GM21576 (cell line): ENCODE data around the gene ZNF709.
A peak's percentile ranks its signal among the peaks of the same experiment; 100 is the strongest.
"Not testable (repeated sequence)": the region's sequence is repeated elsewhere in the genome, so short reads cannot be mapped to it uniquely, and the experiment has no call there.

Source experiments
- ATAC-seq: cut with Tn5 transposase; IDR thresholded peaks from one replicate; pipeline ENCODE4 v1.9.1; 2021; ENCODE audit warnings: mild to moderate bottlenecking, moderate library complexity; ENCODE audit not compliant: unreplicated experiment

The ZNF709 gene

DNA sequence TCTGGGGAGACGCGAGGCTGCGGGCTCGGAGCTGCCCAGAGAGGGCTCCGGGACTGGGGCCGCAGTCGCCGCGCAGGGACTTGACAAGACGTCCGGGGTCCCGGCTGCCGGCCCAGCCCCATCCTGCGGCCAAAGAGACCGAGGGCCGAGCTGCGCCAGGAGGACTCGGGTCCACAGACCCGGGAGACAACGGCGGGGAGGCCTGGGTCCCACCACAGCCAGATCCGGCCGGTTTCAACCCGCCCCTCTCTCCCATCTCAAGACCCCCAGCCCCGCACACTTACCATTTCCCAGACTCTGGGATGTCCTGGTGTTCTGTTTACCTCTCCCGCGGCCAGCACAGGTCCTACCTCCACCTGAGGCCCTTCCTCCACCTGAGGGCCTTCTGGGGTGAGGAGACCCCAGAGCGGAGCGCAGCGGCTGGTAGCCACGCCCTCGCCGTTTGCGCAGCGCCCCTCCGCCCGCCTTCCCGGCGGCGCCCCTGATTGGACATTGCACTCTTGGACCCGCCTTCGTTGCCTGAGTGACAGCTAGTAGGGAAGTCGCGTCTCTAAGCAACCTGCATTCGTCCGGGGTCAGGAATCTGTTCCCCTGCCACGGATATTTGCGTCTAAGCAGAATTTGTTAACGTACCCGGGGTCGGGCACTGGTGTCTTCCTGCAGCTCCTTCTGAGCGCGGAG, at the start of gene ZNF709:
Gene ZNF709, minus strand, starts transcription at position 446 of the 681 bp plus-strand sequence. Its CDS starts 159 bp downstream, at position 287.
- peak; percentile 91 for ATAC-seq

DNA sequence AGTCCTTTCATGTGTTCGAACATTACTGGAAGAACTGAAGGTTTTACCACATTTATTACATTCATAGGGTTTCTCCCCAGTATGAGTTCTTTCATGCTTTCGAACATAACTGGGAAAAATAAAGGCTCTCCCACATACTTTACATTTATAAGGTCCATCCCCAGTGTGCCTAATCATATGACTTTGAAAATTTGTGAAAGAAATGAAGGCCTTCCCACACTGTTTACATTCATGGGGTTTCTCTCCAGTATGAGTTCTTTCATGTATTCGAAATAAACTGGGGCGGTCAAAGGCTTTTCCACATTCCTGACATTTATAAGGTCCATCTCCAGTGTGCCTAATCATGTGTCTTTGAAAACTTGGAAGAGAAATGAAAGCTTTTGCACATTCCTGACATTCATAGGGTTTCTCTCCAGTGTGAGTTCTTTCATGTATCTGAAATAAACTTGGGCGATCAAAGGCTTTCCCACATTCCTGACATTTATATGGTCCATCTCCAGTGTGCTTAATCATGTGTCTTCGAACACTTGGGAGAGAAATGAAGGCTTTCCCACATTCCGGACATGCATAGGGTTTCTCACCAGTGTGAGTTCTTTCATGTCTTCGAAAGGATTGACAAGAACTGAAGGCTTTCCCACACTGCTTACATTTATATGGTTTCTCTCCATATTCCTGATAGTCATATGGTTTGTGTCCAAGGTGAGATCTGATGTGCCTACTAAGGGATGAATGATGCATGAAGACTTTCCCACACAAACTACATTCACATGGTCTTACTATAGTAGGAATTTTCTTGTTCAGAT, 42.6 kb upstream of the ZNF709 start:
- ATAC-seq = no peak

DNA sequence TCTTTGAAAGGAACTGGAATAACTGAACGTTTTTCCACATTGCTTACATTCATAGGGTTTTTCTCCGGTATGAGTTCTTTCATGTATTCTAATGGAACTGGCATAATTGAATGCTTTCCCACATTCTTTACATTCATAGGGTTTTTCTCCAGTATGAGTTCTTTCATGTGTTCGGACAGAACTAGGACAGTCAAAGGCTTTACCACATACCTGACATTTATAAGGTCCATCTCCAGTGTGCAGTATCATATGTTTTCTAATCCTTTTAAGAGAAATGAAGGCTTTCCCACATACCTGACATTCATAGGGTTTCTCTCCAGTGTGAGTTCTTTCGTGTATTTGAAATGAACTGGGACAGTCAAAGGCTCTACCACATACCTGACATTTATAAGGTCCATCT, 41.9 kb upstream of the ZNF709 start:
- ATAC-seq = no peak

DNA sequence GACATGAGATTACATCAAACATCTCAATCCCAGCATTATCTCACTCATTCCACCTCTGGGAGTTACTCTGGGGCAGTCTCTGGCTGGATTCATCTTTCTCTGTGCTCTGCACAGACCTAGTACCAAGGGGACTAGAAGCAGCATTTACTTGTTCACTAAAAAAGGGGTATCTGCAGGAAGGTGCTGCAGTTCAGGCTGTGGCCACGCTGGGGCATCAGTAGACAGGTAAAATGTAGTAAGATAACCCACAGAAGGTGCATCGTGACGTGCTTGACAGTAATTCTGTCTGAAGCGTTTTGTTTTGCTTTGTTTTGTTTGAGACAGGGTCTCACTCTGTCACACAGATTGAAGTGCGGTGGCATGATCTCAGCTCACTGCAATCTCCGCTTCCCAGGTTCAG, 37.4 kb upstream of the ZNF709 start:
- no peak for ATAC-seq

DNA sequence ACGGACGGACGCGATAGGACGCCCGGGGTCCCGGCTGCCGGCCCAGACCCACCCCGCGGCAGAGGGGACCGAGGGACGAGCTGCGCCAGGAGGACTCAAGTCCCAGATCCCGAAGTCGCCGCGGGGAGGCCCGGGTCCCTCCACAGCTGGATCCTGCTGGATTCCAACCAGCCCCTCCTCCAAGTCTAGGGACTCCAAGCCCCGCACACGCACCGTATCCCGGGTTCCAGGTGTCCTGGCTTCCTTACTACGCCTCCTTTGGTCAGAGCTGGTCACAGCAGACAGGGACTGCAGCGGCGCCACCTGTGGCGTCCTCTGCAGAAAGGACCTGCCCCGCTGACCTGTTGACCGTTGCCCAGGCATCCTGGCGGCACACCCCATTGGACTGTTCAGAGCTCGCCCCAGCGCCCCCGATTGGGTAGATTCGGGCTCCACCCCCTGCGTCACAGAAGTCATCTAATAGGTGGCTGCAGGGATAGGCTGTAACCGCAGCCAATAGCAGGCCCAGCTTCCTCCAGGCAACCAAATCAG, 29.0 kb upstream of the ZNF709 start:
- ATAC-seq = no peak

DNA sequence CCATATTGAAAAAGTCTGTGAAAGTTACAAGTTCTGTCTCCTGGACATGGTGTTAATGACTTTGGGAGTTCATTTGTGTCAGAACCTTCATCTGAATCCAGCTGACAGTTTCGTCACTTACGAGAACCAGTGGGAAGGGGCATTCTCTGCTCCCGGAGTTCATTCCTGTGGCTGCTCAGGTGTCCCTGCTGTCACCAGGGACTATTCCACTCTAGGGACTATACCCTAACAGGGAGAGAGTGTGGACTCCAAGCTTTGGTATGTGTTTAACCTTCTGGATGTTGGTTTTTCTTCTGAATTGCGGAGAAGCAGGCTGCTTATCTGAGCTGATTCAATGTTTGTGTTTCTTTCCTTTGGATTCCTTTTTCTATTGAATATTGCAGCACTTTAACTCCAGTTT, 12.4 kb upstream of the ZNF709 start:
- no peak for ATAC-seq

DNA sequence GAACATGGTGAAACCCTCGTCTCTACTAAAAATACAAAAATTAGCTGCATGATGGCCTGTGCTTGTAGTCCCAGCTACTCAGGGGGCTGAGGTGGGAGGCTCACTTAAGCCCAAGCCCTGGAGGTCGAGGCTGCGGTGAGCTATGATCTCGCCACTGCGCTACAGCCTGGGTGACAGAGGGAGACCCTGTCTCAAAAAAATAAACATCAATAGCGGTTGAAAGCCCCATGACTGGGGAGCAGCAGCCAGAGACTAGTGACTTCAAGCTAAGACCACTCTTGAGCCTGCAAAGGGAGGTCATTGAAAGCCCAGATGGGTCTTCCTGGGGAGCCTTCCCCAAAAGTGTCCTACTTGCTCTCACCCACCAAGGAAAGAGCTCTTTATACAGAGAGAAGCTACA, 11.9 kb upstream of the ZNF709 start:
- ATAC-seq = no peak

DNA sequence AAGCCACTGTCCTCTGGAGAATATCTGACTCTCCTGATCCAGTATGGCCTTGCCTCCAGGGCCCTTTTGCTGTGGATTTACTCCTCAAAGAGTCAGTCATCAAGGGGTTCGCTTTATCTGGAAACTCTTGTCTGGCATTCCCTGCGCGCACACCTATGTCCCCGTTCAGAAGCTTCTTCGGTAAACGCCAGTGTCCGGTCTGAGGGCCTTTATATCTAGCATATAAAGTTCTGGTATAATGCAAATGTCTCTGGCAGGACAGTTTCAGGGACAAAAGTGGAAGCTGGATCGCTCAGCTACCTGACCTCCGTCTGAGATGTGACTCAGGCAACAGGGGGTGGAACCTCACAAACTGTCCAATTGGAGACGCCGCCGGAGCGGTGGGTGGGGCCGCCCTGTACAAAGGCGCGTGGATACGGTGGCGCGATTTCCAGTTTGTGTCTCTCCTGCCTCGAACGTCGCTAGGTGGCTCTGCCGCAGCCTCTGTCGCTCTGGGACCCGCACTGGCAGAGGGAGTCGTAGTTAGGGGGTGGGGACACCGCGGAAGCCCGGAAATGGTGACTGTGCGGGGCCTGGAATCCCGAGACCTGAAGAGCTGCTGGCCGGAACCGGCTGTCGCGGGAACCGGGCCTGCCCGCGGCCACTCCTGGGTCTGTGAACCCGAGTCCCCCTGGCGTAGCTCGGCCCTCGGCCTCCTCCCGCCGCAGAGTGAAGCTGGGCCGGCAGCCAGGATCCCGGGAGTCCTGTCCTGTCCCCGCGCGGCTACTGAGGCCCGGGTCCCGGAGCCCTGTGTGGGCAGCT, 10.6 kb upstream of the ZNF709 start:
- ATAC-seq = peak; percentile 96

DNA sequence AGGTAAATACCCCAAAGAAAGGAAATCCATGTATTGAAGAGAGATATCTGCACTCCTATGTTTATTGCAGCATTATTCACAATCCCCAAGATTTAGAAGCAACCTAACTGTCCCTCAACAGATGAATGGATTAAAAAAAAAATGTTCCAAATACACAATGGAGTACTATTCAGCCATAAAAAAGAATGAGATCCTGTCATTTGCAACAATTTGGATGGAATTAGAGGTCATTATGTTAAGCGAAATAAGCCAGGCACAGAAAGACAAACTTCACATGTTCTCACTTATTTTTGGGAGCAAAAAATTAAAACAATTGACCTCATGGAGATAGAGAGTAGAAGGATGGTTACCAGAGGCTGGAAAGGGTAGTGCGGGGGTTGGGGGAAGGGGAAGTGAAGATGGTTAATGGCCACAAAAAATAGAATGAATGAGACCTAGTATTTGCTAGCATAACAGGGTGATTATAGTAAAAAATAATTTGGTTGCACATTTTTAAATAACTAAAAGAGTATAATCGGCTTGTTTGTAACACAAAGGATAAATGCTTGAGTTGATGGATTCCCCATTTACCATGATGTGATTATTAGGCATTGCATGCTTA, 9.7 kb upstream of the ZNF709 start:
- no peak for ATAC-seq

DNA sequence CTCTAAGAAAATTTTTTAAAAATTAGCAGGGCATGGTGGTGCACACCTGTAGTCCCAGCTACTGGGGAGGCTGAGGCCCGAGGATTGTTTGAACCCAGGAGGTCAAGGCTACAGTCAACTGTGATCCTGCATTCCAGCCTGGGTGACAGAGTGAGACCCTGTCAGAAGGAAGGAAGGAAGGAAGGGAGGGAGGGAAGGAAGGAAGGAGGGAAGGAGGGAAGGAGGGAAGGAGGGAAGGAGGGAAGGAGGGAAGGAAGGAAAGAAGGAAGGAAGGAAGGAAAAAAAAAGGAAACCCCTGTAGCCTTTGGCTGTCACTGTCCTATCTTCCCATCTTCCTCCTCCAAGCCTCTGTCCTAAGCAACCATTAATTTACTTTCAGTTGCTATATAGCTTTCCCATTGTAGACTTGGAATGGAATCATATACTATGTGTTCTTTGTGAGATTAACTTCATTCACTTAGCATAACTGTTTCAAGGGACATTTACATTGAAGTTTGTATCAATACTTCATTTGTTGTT, 1.7 kb upstream of the ZNF709 start:
- ATAC-seq = not testable (repeated sequence)

DNA sequence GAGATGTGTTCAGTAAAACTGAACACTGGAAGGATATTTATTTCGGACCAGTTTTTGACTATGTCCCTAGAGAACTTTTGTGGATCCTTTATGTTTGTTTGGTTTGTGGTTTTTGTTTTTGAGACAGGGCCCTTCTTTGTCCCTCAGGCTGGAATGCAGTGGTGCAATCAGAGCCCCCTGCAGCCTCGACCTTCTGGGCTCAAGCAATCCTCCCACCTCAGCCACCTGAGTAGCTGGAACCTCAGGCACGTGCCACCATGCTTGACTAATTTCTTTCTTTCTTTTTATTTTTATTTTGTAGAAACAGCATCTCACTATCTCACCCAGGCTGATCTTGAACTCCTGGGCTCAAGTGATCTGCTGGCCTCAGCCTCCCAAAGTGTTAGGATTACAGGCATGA, 955 bp upstream of the ZNF709 start:
- no peak for ATAC-seq

DNA sequence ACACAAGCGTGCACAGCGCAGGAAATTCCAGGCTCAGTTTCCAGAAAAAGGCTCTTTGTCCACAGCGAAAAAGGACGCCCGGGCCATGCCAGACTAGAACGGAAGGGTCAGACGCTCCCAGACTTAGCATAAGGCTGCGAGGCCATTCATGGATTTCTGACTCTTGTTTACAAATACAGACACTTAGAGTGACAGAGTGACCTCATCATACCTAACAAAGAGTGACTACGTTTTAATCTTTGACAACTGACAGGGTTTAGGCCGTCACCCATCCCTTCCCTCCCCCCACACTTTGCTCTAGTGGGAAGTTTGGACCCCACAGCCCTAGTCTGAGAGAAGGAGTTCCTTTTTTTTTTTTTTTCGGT, 418 bp upstream of the ZNF709 start:
- peak; percentile 6 for ATAC-seq

DNA sequence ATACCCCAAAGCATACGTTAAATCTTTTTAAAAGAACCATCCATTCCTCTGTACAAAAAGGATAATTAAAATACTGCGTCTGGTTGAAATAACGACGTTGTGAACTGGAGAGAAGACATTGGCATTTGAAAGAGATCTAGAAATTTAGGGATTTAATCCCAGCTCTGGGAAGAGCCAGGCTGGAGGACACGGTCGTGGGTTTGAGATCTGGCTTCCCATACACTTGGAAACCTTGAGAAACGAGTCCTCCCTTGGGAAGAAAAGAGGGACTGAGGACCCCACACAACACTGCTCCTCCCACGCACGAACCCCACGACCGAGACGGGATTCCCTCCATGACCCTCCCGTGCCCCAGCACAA, 625 bp downstream of the ZNF709 start:
- no peak for ATAC-seq

DNA sequence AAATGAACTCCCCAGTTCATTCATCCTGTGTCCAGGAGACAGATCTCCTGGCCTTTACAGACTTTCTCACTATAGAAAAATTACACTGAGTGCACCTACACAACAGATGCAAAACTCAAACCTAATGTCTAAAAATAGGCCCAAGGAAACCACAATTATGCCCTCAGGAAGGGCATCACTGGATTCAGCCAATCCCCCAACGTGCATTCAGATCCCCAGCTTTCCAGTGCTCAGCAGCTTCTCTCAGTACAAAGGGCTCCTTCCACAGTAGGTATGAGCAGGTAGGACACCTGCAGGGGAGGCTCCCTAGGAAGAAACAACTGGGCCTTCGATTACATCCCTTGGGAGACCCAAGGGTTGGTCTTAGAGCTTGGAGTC, 2.1 kb downstream of the ZNF709 start:
- no peak for ATAC-seq

DNA sequence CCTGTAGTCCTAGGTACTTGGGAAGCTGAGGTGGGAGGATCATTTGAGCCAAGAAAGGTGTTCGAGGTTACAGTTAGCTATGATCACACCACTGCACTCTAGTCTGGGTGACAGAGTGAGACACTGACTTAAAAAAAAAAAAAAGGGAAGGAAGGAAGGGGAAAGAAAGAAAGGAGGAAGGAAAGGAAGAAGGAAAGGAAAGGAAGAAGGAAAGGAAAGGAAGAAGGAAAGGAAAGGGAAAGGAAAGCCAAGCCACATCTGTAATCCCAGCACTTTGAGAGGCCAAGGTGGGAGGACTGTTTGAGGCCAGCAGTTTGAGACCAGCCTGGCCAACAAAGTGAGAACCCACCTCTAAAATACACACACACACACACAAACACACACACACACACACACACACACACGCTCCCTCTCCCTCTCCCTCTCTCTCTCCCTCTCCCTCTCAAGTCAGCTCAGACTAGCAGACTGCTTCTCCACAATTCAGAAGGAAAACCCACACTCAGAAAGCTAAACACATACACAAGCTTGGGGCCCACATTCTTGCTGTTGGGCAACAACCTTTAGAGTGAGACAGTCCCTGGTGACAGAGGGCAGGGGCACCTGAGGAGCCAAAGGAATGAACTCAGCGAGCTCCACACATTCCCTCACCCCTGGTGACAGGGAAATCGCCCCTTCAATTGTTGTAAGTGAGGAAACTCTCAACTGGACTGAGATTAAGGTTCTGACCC, 2.7 kb downstream of the ZNF709 start:
- ATAC-seq = no peak

DNA sequence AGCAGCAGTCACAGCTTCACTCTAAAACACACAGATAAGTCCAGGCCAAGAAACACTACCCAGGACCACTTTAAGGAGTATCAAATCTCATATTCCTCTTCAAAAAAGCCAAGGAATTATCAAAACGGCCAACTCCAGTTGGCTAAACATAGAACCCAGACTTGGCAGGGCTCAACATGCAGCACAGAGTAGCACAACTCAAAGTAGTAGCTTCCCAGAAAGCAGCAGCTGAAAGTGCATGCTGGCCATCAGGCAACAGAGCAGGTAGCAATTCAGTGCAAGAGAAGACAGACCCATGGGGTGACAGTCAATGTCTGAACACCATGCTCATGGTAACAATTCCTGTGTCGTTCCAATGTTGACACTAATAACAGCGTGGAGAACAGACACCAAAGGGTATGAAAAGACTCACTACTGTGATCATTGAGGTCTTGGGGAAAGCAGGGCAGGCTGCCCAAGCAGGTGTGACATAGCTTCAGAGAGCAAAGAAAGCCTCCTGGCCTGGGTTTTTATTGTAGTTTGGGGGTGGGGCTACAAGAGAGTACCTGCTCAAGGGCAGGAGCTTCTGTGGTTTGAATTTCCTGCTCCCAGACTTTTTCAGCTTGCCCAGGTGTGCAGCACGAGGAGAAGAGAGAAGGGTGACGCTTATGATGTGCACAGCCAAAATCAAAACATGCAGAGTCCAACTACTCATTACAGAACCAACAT, 6.2 kb downstream of the ZNF709 start:
- ATAC-seq = no peak

DNA sequence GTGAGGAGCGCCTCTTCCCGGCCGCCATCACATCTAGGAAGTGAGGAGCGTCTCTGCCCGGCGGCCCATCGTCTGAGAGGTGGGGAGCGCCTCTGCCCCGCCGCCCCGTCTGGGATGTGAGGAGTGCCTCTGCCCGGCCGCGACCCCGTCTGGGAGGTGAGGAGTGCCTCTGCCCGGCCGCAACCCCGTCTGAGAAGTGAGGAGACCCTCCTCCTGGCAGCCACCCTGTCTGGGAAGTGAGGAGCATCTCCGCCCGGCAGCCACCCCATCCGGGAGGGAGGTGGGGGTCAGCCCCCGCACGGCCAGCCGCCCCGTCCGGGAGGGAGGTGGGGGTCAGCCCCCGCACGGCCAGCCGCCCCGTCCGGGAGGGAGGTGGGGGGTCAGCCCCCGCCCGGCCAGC, 17.0 kb downstream of the ZNF709 start:
- ATAC-seq = not testable (repeated sequence)

DNA sequence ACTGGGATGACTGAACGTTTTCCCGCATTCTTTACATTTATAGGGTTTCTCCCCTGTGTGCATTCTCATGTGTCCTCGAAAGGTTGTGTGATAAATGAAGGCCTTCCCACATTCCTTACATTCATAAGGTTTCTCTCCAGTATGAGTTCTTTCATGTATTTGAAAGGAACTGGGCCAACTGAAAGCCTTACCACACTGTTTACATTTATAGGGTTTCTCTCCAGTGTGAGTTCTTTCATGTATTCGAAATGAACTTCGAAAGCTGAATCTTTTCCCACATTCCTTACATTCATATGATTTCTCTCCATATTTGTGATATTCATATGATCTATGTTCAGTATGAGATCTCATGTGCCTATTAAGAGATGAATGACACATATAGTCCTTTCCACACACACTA, 19.4 kb downstream of the ZNF709 start:
- ATAC-seq = no peak

DNA sequence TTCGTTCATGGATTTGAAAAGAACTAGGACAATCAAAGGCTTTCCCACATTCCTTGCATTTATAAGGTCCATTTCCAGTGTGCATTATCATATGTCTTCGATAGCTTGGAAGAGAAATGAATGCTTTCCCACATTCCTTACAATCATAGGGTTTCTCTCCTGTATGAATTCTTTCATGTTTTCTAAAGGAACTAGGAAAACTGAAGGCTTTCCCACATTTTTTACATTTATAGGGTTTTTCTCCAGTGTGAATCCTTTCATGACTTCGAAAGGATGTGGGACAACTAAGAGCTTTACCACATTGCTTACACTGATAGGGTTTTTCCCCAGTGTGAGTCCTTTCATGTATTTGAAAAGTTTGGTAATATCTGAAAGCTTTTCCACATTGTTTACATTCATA, 19.8 kb downstream of the ZNF709 start:
- no peak for ATAC-seq

DNA sequence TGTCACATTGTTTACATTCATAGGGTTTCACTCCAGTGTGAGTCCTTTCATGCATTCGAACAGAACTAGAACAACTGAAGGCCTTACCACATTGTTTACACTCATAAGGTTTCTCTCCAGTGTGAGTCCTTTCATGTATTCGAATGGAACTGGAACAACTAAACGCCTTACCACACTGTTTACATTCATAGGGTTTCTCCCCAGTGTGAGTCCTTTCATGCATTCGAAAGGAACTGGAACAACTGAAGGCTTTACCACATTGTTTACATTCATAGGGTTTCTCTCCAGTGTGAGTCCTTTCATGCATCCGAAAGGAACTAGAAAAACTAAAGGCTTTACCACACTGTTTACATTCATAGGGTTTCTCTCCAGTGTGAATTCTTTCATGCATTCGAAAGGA, 20.5 kb downstream of the ZNF709 start:
- ATAC-seq = not testable (repeated sequence)
